Fibroblast of mammary gland (primary cell): ENCODE measurements around the gene MRPL28.

ENCODE experiments used
- DNase-seq: peaks from one replicate; pipeline ENCODE4 v3.0.0-alpha.2; 2010; ENCODE audit warnings: low read depth
- H3K4me3 ChIP-seq: 2 replicates; pipeline ENCODE4 v1.5.1; 2011; ENCODE audit warnings: low read depth, mild to moderate bottlenecking, low read length, moderate library complexity; ENCODE audit not compliant: control insufficient read depth
- CTCF ChIP-seq: conservative IDR thresholded peaks from 2 replicates; pipeline ENCODE4 v1.5.1; 2011; ENCODE audit warnings: low read depth, low read length, inconsistent platforms; ENCODE audit not compliant: control insufficient read depth, insufficient read depth

Gene MRPL28

GRCh38 chr16:376817-377418 lies 6.6 kb upstream of the MRPL28 start:
- H3K4me3 ChIP-seq, result no peak overlapping the region
- DNase-seq, result no peak
- no peak for TF ChIP-seq CTCF

GRCh38 chr16:375927-376816 lies 5.8 kb upstream of the MRPL28 start:
- DNase-seq, result no peak
- H3K4me3 ChIP-seq, result no peak overlapping the region
- no peak for TF ChIP-seq CTCF

GRCh38 chr16:375212-375611 lies 4.9 kb upstream of the MRPL28 start:
- TF ChIP-seq CTCF, result no peak
- no peak overlapping the region for H3K4me3 ChIP-seq
- DNase-seq, result no peak

GRCh38 chr16:374616-374926 lies 4.2 kb upstream of the MRPL28 start:
- no peak for TF ChIP-seq CTCF
- DNase-seq, result no peak
- no peak overlapping the region for H3K4me3 ChIP-seq

- DNase-seq, result no peak
- H3K4me3 ChIP-seq, result no peak overlapping the region
- TF ChIP-seq CTCF, result no peak
These were observed 3.7 kb upstream of the MRPL28 start for GRCh38 chr16:373848-374615.

- no peak overlapping the region for H3K4me3 ChIP-seq
- DNase-seq, result no peak
- no peak for TF ChIP-seq CTCF
These were observed 2.8 kb upstream of the MRPL28 start for GRCh38 chr16:373020-373598.
